B cell (primary cell): Measurements from ENCODE around the gene GTPBP3. TPM values are rescaled to one million over a fixed set of nuclear protein-coding genes. Genes with fewer than 3 reads are reported as not detected.

Experiments used
- ATAC-seq: fragments of 200-7000 bp; cut with Tn5 transposase; one replicate; pipeline ENCODE4 v1.10.0; 2021; ENCODE audit warnings: low read depth, mild to moderate bottlenecking, moderate number of reproducible peaks, moderate library complexity
- CTCF ChIA-PET: fragments of 350-600 bp; sonication (Branson Sonifier 250); formaldehyde crosslinking; loops from one replicate; lab custom pipeline; 2021; ENCODE audit warnings: antibody characterized with exemption, inconsistent platforms; lab: Charles Lee
- POLR2A ChIA-PET: fragments of 350-600 bp; sonication (Branson Sonifier 250); formaldehyde crosslinking; loops from one replicate; lab custom pipeline; 2021; ENCODE audit warnings: antibody characterized with exemption; lab: Charles Lee
- DNase-seq: peaks from one replicate; pipeline ENCODE4 v3.0.0; 2013
- H2AFZ ChIP-seq: 2 replicates; pipeline ENCODE4 v1.6.1; 2012; ENCODE audit warnings: mild to moderate bottlenecking, low read depth, low read length; ENCODE audit not compliant: insufficient read depth, poor library complexity, severe bottlenecking
- H3K27ac ChIP-seq, 2 donors: 1 replicate in 1 of 2; 2 replicates in 1 of 2; pipeline ENCODE4 v1.5.1; 2012 to 2013; ENCODE audit warnings: low read length in 2 of 2, mild to moderate bottlenecking in 2 of 2, moderate library complexity in 1 of 2
- H3K27me3 ChIP-seq, 4 experiments: fragments of 200-600 bp in 1 of 4; sonication (generic) in 1 of 4; replicated peaks in 1 of 4; 1 replicate in 2 of 4; 2 replicates in 2 of 4; pipeline versions ENCODE4 v1.6.1 to v1.7.0; 2013 to 2016; ENCODE audit warnings: low read length in 3 of 4, mild to moderate bottlenecking in 2 of 4, mixed read lengths in 1 of 4, moderate library complexity in 1 of 4; ENCODE audit not compliant: insufficient read depth in 4 of 4, control insufficient read depth in 3 of 4; ENCODE audit errors: control extremely low read depth in 1 of 4
- H3K36me3 ChIP-seq, 2 experiments: replicated peaks in 1 of 2; 1 replicate in 1 of 2; 2 replicates in 1 of 2; pipeline versions ENCODE4 v1.6.1 to v1.7.1; 2013; ENCODE audit warnings: low read length in 1 of 2; ENCODE audit not compliant: insufficient read depth in 2 of 2, control insufficient read depth in 1 of 2; ENCODE audit errors: control extremely low read depth in 1 of 2, extremely low read depth in 1 of 2
- H3K4me1 ChIP-seq, 2 donors: fragments of 200-600 bp in 1 of 2; sonication (generic) in 1 of 2; 1 replicate in 1 of 2; 2 replicates in 1 of 2; pipeline versions ENCODE4 v1.5.1 to v1.6.1; 2013 to 2017; ENCODE audit warnings: low read length in 2 of 2; ENCODE audit not compliant: control insufficient read depth in 2 of 2, insufficient read depth in 2 of 2
- H3K4me2 ChIP-seq: replicated peaks from 2 replicates; pipeline ENCODE3; 2012; ENCODE audit warnings: mild to moderate bottlenecking, low read depth, low read length; ENCODE audit not compliant: poor library complexity, severe bottlenecking
- H3K4me3 ChIP-seq, 5 experiments: fragments of 200-600 bp in 1 of 5; sonication (generic) in 1 of 5; 1 replicate in 3 of 5; 2 replicates in 2 of 5; pipeline versions ENCODE4 v1.5.1 to v1.7.0; 2011 to 2016; ENCODE audit warnings: low read length in 4 of 5, mild to moderate bottlenecking in 4 of 5, low read depth in 2 of 5, control low read depth in 1 of 5, moderate library complexity in 1 of 5; ENCODE audit not compliant: insufficient read depth in 1 of 5; ENCODE audit errors: control extremely low read depth in 1 of 5, extremely low read depth in 1 of 5
- H3K79me2 ChIP-seq: fragments of 200-600 bp; sonication (generic); one replicate; pipeline ENCODE4 v1.6.0; 2016; ENCODE audit warnings: low read length; ENCODE audit not compliant: control insufficient read depth, insufficient read depth
- H3K9ac ChIP-seq: fragments of 200-600 bp; sonication (generic); 2 replicates; pipeline ENCODE4 v1.6.1; 2017; ENCODE audit warnings: mild to moderate bottlenecking, low read length, moderate library complexity
- H3K9me3 ChIP-seq, 3 donors: one replicate each; pipeline versions ENCODE4 v1.6.1 to v1.7.1; 2013; ENCODE audit warnings: low read length in 2 of 3; ENCODE audit not compliant: control insufficient read depth in 2 of 3, insufficient read depth in 1 of 3; ENCODE audit errors: control extremely low read depth in 1 of 3
- H4K20me1 ChIP-seq: 2 replicates; pipeline ENCODE4 v1.6.0; 2012; ENCODE audit warnings: mild to moderate bottlenecking, low read length; ENCODE audit not compliant: insufficient read depth, control insufficient read depth, poor library complexity, severe bottlenecking
- H3K27ac Mint-ChIP-seq: one replicate; pipeline ENCODE4 v1.8.0; 2021; ENCODE audit warnings: mixed read lengths
- H3K27me3 Mint-ChIP-seq: one replicate; pipeline ENCODE4 v1.8.0; 2021; ENCODE audit warnings: mixed read lengths
- H3K4me1 Mint-ChIP-seq: one replicate; pipeline ENCODE4 v1.8.0; 2021; ENCODE audit warnings: mixed read lengths
- H3K4me3 Mint-ChIP-seq: one replicate; pipeline ENCODE4 v1.8.0; 2021; ENCODE audit warnings: mixed read lengths
- H3K9me3 Mint-ChIP-seq: one replicate; pipeline ENCODE4 v1.8.0; 2022; ENCODE audit warnings: mixed read lengths; ENCODE audit not compliant: insufficient read depth
- CTCF ChIP-seq: fragments of 200-600 bp; IDR thresholded peaks from one replicate; pipeline ENCODE4 v1.8.0; 2022; ENCODE audit warnings: antibody characterized with exemption, mild to moderate bottlenecking
- EZH2 ChIP-seq: IDR thresholded peaks from 2 replicates; pipeline ENCODE4 v1.6.1; 2012; ENCODE audit warnings: borderline replicate concordance, low read depth, mild to moderate bottlenecking, moderate library complexity, low read length; ENCODE audit not compliant: insufficient read depth, poor library complexity, severe bottlenecking
- WGBS: methylation state at CpG from one replicate; pipeline ENCODE4 v1.1.5; 2013; ENCODE audit warnings: missing lambda C conversion rate; ENCODE audit not compliant: insufficient coverage; 5-methylcytosine and 5-hydroxymethylcytosine counted together
- intact Hi-C: fragments of 100-400 bp; cut with micrococcal nuclease; formaldehyde crosslinking; loops from one replicate; pipeline ENCODE4 v1.10.0; 2022
- polyA plus RNA-seq: library from polyadenylated mRNA; depleted of rRNA; stranded (reverse); fragments of >200 nt; gene quantifications from 2 replicates; pipeline ENCODE4 v1.2.3, GENCODE V29; 2012
- total RNA-seq, 2 donors: library from RNA; stranded (reverse); fragments of 120-200 nt in 1 of 2; gene quantifications; 1 replicate in 1 of 2; 2 replicates in 1 of 2; pipeline versions ENCODE4 v1.2.3 to v1.2.4, GENCODE V29; 2013 to 2022

The GTPBP3 gene
- total and polyA plus RNA-seq, 2 donors (not counting 1 experiment from before 2014, with no cell fraction given): 41.6 to 44.9 TPM

- H3K4me3 Mint-ChIP-seq: no peak overlapping the region
- no peak for ATAC-seq
- no CpG with 5 or more reads among the region's 2 CpGs for WGBS
- peaks cover 0 to 47% (median 16%) of the 10 kb centered on the region in 4 experiments for H3K27me3 ChIP-seq
- no peaks in the 10 kb centered on the region for H3K9me3 ChIP-seq
- no peak overlapping the region for H3K4me3 ChIP-seq
- no peak overlapping the region for H3K9ac ChIP-seq
- no peaks in the 10 kb centered on the region for H3K79me2 ChIP-seq
- no peaks in the 10 kb centered on the region for H3K9me3 Mint-ChIP-seq
- no peak for TF ChIP-seq EZH2
- TF ChIP-seq CTCF: no peak
- no peak overlapping the region for H3K27ac ChIP-seq
- DNase-seq: no peak
- ChIA-PET CTCF (interaction anchor here (0.7 to 8.2 kb wide), 8 partner anchors 10 to 118 kb away, joined by 3 to 109 read pairs (median 4); partner anchors contain the start of gene DDA1), POLR2A (no interaction called here)
- no peaks in the 10 kb centered on the region for H4K20me1 ChIP-seq
- no peak overlapping the region for H3K27ac Mint-ChIP-seq
- H3K4me2 ChIP-seq: no peak overlapping the region
- H2AFZ ChIP-seq: no peak overlapping the region
- peaks cover 5 to 6% of the 10 kb centered on the region in 2 donors for H3K4me1 ChIP-seq
- H3K36me3 ChIP-seq: no peaks in the 10 kb centered on the region
- intact Hi-C loops: no loop called here
- peaks cover 36% of the 10 kb centered on the region for H3K27me3 Mint-ChIP-seq
- peaks cover 6% of the 10 kb centered on the region for H3K4me1 Mint-ChIP-seq
Observed at GRCh38 chr19:17347877-17348276, 10.5 kb downstream of the GTPBP3 start.

GRCh38 chr19:17348700-17349099, 11.3 kb downstream of the GTPBP3 start:
- Histone ChIP-seq H3K36me3 (no peaks in the 10 kb centered on the region), H3K4me3 (no peak overlapping the region), H2AFZ (no peak overlapping the region), H3K9ac (no peak overlapping the region), H3K4me2 (no peak overlapping the region), H3K27me3 (peaks cover 0 to 52% (median 16%) of the 10 kb centered on the region in 4 experiments), H3K27ac (no peak overlapping the region), H3K79me2 (no peaks in the 10 kb centered on the region), H3K4me1 (peaks cover 5 to 6% of the 10 kb centered on the region in 2 donors), H3K9me3 (no peaks in the 10 kb centered on the region), H4K20me1 (no peaks in the 10 kb centered on the region)
- ATAC-seq: no peak
- no peaks in the 10 kb centered on the region for H3K9me3 Mint-ChIP-seq
- intact Hi-C loops: no loop called here
- peaks cover 6% of the 10 kb centered on the region for H3K4me1 Mint-ChIP-seq
- DNase-seq: no peak
- TF ChIP-seq EZH2 (no peak), CTCF (no peak)
- POLR2A ChIA-PET: no interaction called here
- 21% methylated on average over 12 of the region's 12 CpGs for WGBS
- H3K27ac Mint-ChIP-seq: no peak overlapping the region
- CTCF ChIA-PET: interaction anchor here (1.1 to 8.2 kb wide), 3 partner anchors 38 to 117 kb away, joined by 3 to 109 read pairs (median 6); no protein-coding TSS in a partner anchor
- H3K27me3 Mint-ChIP-seq: peaks cover 44% of the 10 kb centered on the region
- no peak overlapping the region for H3K4me3 Mint-ChIP-seq
